C1 segment of cervical spinal cord (tissue), 14 donors: Measurements from ENCODE around the gene DCAF15.
"Not testable (repeated sequence)": the region's sequence is repeated elsewhere in the genome, so short reads cannot be mapped to it uniquely, and the experiment has no call there.

ENCODE experiments used
- DNase-seq, 14 donors: peaks; one replicate each; lab custom pipeline; 2025; lab: John Stamatoyannopoulos, UW

Gene DCAF15

DNA sequence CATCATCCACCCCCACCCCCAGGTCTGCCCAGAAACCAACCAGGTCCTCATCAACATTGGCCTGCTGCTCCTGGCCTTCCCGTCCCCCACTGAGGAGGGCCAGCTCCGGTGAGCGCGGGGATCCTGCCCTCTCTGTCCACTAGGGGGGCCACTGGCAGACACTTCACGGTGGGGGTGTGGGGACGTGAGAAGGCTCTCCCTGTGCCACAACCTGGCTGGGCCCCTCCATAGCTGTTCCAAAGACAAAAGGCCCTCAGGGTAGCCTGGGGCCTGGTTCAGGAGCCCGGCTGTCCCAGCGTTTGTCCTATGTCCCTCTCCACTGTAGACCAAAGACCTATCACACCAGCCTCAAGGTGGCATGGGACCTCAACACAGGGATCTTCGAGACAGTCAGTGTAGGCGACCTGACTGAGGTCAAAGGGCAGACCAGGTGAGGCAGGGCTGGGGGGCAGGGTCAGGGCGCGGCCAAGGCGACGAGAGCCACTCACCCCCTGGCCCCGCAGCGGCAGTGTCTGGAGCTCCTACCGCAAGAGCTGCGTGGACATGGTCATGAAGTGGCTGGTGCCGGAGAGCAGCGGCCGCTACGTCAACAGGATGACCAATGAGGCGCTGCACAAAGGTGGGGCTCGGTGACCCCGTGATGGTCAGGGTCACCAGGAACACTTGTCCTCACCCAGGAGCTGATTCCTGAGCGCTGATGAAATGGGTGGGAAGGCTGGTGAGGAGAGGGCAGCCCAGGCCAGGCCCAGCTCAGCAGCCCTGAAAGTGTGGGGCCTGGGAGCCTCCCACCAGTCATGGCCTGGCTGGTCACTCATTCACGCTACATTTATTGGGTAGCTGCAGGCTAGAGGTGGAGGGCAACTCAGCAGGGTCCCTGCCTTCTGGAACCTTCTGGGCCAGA is 7.9 kb downstream of the DCAF15 start:
- DNase-seq = no peak

DNA sequence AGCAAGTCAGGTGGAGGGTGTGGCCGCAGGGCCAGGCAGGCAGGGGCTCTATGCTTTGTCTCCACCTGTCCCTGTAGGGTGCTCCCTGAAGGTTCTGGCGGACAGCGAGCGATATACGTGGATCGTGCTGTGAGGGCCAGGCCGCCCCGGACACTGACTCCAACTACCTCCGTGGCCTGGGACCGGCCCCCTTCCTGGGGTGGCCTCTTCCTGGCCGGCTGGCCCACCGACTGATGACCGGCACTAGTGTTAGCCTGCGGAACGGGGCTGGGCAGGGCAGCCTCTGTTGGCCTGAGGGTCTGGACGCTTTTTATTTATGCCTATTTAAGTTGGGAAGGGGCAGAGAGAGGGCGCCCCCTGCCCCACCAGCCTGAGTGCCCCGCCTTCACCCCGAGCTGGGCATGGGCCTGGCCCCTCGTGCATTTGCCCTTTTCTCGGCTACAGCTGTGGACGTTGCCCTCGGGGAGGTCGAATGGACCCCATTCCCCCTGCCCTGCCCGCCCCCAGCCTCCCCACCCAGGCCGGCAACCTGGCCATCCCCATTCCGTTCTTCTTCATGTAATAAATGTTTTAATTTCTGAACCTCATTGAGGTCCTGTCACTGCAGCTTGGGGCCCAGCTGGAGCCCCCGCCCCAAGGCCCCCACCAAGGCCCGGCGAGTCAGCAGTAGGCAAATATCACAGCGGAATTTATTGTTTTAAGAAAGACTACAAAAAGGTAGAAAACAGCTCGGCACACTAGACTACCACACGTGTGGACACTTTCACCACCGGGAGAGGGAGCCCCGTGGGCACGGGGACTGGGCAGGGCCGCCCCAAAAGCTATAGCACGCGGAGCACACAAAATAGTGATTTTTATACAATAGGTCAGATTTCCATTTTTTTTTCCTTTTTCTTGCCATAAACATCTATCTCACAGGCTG is 8.8 kb downstream of the DCAF15 start:
- no peak for DNase-seq

DNA sequence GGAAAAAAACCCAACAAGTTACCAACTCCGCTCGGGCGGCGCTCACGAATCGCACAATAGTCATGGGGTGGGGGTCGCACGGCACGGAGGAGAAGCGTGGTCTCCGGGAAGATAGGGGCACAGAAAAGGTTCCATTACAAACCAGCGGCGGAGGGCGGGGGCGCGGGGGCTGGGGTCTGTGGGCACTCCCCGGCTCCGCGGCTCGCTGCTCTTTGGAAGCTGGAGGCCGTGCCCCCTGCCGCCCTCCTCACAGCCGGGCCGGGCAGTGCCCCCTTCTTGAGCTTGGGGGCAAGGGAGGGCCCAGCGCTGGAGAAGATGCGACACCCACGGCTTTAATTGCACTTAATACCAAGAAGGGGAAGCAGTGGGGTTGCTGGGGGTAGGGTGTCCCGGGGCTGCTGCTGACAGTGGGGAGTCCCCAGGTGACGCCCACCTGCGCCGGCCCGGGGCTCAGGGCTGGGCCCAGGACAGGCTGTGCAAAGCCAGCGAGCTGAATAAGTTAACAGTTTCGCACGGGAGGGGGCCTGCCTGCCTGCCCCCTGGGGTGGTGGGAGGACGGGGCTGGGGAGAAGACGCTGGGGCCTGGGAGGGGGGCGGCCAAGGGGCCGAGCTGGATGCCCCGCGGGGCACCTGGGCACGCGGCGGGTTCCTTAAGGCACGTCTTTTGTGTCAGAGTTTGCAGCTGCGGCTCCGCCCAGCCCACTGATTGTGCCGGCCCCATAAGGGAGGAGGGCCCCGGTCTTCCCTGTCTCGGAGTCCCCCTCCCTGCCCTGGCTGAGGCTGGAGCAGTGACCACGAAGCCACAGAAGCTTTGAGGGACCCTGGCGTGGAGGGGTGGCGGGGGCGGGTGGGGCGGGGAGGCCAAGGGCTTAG is 9.8 kb downstream of the DCAF15 start:
- no peak for DNase-seq

DNA sequence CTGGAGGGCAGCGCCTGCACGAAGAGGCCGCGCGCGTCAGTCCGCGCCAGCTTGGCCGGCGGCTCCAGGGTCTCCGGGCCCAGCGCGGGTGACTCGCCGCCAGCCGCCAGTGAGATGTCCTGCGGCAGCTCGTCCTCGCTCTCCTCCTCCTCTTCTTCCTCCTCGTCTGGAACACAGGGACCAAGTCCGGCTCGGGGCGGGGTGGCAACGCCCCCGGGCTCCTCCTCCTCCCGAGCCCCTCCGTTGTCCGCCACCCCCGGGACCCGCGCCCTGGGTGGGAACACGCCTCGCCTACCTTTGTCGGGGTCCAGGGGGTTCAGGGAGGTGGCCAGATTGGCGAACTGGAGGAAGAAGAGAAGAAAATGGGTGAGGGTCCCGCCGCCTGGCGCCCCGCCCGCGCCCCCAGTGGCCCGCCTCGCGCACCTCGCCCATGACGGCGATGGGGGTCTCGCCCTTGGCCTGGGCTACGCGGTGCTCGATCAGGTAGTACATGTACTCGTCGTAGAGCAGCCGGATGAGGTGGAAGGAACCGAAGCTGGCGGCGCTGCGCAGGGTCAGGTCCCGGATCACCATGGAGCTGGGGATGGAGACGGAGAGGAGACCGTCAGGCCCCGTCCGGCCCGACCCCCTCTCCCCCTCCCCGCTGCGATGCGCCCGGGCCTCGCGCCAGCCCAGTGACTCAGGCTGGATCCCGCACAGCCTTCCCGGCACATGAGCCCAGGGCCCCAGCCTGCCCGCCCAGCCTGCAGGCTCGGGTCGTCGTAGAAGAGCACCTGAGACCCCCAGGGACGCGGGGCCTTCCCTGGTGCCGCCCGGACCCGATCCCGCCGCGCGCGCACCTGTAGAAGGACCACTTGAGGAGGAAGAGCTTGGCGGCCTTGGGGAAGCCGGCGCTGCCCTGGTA is 10.6 kb downstream of the DCAF15 start:
- DNase-seq = no peak

DNA sequence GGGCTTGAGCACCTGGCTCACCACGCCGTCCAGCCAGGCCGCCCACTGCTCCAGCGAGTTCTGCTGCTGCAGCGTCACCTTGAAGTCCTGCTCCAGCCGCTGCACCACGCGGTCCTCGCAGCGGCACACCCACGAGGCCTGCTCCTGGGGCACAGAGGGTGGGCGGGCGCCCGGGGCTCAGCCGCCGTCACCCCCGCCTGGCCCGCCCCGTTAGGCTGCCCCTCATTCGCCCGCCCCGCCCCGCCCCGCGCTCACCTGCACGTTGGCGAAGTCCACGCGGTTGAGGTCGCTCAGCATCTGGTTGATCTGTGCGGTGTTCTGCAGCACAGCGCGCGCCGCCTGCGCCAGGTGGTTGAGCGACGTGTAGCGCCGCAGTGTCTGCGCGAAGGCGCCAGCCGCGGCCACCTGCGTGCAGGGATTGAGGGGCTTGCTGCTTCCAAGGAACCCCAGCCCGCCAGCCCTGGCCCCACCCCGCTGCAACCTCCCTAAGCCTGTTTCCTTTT is 11.3 kb downstream of the DCAF15 start:
- no peak for DNase-seq

DNA sequence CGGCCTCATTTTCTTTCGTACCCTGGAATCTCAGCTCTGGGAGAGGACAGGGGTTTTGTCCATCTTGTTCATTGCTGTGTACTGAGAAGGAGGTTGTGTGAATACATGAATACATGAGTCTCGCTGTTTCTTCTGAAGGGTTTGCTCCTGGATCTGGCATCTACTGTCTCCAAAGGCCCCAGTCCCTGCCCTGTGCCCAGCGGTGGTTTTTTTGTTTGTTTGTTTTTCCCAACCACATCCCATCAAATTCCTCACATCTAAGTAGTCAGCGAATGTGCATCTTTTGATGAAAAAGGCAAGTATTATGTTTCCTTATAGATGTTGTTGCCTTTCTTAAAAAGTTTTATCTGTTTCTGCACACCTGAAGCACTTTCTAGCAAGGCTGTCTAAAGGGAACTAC is 12.5 kb downstream of the DCAF15 start:
- DNase-seq = no peak

DNA sequence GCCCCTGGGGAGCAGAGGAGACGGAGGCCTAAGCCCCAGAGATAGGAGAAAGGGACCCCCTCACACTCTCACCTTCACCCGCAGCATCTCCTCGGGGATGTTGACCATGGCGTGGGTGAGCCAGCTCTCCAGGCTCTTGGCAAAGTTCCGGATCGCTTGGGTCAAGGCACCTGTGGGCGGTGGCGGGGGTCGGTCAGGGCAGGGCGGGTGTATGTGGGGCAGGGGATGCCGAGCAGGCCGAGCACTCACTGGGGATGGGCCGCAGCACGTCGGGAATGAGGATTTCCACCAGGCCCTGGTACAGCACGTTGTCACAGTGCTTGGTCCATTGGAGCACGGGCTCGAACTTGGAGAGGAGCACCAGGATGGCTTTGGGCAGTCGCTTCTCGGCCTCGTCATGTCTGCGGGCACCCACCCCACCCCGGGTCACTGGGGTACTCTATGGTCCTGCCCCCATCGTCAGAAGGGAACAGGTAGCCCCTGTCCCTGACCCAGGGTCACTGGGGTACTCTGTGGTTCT is 13.1 kb downstream of the DCAF15 start:
- DNase-seq = no peak

DNA sequence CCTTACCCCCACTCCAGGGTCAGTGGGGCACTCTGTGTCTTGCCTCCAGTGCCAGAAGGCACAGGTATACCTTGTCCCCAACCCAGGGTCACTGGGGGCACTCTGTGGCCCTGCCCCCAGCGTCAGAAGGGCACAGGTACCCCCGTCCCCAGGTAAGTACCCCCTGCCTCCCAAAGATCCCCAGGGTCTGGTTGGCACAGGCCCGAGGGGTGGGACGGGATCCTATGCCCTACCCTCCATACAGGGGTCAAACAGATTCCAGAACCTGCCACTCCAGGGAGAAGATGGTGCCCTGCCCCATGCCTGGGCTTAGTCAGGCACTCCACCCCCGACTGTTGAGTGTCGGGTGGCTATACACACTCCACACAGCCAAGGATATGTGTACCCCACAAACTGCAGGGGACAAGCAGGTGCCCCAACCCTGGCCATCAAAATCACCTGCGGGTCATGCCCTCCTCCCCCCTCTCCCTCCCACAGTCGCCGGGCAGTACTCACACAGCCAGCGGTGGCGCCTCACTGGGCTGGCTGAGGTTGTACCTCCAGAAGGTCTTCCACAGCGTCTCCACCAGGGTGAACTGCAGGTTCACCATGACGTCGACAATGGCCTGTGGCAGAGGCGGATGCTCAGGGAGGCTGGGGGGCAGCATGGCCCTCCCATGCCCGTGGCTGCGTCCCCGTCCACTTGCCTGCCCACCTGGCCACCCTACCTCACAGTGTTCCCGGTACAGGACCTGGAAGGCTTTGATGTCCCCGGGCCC is 13.8 kb downstream of the DCAF15 start:
- no peak for DNase-seq

DNA sequence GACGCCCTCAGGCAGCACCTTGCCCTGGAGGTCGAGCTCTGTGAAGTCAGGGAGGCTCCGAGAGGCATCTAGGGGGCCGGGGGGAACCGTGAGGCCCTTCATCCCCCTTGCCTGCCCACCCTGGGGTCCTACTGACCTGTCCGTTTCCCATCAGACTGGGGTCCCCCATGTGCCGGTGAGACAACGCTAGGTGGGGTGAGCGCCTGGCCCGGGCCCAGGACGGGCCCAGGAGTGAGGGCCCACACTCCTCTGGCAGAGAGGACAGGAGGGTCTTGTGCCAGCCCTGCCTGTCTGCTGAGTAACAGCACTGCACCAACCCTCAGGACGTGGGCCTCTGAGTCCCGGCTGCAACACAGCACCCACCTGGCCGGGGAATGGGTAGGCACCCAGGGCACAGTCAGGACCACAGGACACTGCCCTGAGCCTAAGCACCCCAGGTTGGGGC is 14.4 kb downstream of the DCAF15 start:
- DNase-seq = no peak

DNA sequence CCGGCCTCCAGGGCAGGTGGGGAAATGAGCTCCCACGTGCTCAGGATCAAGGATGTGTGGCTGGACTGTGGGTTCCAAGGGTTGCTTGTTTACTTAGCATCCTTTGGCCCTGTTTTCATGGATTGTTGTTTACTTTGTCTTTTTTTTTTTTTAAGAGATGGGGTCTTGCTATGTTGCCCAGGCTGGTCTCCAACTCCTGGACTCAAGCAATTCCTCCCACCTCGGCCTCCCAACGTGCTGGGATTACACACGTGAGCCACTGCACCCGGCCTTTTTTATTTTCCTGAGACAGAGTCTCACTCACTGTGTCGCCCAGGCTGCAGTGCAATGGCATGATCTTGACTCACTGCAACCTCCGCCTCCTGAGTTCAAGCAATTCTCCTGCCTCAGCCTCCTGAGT is 14.9 kb downstream of the DCAF15 start:
- not testable (repeated sequence) for DNase-seq

DNA sequence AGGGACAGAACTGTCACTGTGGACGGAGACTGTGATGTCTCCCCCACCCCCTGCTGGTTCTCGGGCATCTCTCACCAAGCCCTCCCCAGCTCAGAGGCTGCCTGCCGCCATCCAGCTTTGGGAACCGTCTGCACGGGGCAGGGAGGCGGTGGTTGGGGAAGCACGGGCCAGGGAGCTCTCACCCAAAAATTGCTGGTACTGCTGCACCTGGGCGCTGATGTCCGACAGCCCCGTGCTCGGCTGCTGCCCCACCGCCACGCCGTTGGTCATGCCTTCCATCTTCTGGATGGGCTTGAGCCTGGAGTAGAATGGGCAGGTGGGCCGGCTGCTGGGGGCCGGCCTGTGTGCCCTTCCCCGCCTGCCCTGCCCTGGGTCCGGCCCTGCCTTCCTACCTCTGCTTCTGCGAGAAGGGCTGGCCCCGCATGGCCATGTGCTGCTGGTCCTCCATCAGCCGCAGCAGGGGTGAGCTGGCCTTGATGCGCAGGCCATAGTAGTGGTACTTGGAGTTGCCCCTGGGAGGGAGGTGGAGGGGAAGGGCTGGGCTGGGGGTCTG is 16.1 kb downstream of the DCAF15 start:
- no peak for DNase-seq

DNA sequence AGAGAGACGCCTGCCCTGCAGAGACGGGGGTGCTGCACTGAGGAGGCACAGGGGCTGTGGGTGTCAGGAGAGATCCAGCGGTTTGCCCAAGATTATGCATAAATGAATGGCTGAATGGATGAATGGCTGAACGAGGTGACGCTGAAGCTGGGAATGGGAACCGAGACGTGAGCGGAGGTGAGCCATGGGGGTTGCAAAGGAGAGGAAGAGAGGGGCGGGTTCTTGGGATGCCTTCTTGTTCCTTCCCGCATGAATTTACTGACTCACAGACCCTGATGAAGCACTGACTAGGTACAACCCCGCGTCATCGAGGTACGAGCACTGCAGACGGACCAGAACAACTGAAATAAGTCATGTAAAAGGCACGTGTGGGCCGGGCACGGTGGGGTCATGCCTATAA is 16.7 kb downstream of the DCAF15 start:
- DNase-seq = no peak

DNA sequence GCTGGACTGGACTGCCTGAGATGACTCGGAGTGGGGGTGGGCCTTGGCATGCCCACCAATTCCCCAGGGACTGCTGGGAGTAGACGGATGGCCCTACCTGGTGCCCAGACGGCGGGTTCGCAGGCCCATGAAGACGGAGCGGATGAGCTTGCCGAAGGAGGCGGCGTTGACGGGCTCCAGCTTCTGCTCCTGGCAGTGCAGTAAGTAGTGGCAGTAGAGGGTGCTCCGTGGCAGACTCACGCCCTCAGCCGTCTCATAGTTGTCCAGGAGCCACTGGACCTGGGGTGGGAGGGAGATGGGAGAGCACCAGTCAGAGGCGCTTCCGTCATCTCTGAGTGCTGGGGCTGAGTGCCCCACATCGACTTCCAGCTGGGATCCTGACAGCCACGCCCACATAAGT is 17.6 kb downstream of the DCAF15 start:
- no peak for DNase-seq

DNA sequence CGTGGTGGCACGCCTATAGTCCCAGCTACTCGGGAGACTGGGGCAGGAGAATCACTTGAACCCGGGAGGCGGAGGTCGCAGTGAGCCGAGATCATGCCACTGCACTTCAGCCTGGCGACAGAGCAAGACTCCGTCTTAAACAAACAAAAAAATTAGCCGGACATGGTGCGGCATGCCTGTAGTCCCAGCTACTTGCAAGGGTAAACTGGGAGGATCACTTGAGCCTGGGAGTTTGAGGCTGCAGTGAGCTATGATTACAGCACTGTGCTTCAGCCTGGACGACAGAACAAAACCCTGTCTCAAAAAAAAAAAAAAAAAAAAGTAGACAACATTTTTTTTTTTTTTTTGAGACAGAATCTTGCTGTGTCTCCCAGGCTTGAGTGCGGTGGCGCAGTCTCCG is 19.6 kb downstream of the DCAF15 start:
- not testable (repeated sequence) for DNase-seq

DNA sequence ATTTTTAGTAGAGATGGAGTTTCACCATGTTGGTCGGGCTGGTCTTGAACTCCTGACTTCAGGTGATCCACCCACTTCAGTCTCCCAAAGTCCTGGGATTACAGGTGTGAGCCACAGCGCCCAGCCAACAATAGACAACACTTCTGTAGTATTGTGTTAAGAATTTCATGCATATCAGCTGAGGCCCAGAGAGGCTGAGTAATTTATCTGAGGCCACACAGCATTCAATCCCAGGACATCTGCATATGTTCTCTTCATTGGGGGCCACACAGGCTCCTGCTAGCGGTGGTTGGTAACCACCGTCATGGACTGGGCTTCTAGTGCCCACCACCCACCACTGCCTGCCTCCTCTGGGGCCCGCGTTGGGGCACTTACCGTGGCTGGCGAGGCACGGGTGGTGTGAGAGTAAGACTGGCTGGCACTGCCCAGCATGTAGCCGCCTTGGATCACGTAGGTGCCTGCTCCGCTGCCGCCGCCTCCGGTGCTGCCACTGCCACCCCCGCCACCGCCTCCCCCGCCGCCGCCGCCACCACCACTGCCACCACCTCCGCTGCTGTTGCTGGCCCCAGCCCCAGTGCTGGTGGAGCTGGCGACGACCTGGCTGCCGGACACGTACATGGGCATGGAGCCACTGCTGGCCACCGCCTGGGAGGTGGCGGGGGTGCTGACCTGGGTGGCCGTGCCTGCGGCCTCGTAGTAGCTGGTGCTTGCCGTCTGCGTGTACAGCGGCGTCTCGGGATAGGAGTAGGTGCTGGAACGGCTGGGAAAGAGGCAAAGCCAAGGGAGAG is 20.3 kb downstream of the DCAF15 start:
- DNase-seq = no peak

DNA sequence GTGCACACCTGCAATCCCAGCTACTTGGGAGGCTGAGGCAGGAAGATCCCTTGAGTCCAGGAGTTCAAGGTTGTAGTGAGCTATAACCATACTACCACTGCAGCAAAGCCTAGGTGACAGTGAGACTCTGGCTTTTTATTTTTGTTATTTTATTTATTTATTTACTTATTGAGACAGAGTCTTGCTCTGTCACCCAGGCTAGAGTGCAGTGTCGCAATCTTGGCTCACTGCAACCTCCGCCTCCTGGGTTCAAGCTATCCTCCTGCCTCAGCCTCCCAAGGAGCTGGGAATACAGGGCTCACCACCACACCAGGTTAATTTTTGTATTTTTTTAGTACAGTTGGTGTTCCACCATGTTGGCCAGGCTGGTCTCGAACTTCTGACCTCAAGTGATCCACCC is 21.2 kb downstream of the DCAF15 start:
- DNase-seq = not testable (repeated sequence)

DNA sequence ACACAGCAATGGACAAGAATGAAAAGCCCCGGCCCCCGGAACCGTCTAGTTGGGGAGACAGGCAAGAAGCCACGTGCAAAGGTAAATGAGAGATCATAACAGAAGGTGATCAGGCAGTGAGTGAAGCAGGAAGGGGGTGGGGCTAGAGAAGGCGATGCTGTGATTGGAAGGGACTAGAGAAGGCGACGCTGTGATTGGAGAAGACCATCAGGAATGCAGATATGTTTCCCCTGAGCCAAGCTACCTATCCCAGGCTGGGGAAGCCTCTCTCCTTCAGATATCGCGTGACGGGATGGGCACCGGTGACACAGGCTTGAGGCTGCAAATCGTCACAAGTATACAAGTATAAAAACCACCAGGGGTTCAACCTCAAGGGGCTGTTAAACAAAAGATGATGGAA is 21.8 kb downstream of the DCAF15 start:
- peak in 1 of 14 donors; percentile 82 for DNase-seq

DNA sequence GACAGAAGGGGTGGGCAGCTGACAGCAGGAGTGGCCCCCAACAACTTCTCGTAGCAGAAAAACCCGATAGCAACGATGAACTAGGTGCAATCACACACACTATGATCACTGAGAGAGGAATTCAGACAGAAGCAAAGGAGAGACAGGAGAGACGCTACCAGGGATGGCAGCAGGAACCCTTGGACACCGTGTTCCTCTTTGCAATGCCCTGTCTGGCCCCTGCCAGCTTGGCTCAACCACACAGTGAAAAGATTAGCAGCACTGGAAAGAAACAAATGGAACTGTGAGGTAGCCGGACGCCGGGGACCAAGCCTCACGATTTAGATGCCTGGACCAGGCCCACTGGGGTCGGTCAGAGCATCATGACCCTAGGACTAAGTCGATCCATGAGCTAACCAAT is 23.6 kb downstream of the DCAF15 start:
- DNase-seq = peak in 1 of 14 donors; percentile 70
